ENCODE measurements around the gene BMP6.

- TF ChIP-seq CTCF (IDR thresholded peaks at IDR 0.05) (no peak), ZFX (IDR thresholded peaks at IDR 0.05; ENCODE audit: borderline replicate concordance) (no peak)
These were observed 6.5 kb upstream of the BMP6 start for GRCh38 chr6:7719364-7719850.

Measured in 22Rv1 (cell line).